Neural progenitor cell (in vitro differentiated cells): ENCODE results near the gene PALB2. TPM values are rescaled to one million over a fixed set of nuclear protein-coding genes. Genes with fewer than 3 reads are reported as not detected.

Experiments used
- DNase-seq: peaks from one replicate; pipeline ENCODE4 v3.0.0-alpha.2; 2016; ENCODE audit warnings: low spot score
- H2AFZ ChIP-seq: fragments of 200-600 bp; sonication (generic); replicated peaks from 2 replicates; pipeline ENCODE4 v1.6.1; 2016; ENCODE audit warnings: antibody characterized with exemption
- H3F3A ChIP-seq: fragments of 200-600 bp; sonication (generic); 2 replicates; pipeline ENCODE4 v1.6.1; 2016; ENCODE audit warnings: antibody characterized with exemption, low read depth
- H3K27ac ChIP-seq: fragments of 200-600 bp; sonication (generic); 2 replicates; pipeline ENCODE4 v1.5.1; 2016; ENCODE audit warnings: mild to moderate bottlenecking
- H3K27me3 ChIP-seq: fragments of 200-600 bp; sonication (generic); 2 replicates; pipeline ENCODE4 v1.6.1; 2016; ENCODE audit warnings: mild to moderate bottlenecking, moderate library complexity
- H3K36me3 ChIP-seq: fragments of 200-600 bp; sonication (generic); 2 replicates; pipeline ENCODE4 v1.5.1; 2016
- H3K4me1 ChIP-seq: fragments of 200-600 bp; sonication (generic); 2 replicates; pipeline ENCODE4 v1.6.1; 2016; ENCODE audit warnings: mixed run types
- H3K4me2 ChIP-seq: fragments of 200-600 bp; sonication (generic); 2 replicates; pipeline ENCODE4 v1.6.1; 2016
- H3K4me3 ChIP-seq: fragments of 200-600 bp; sonication (generic); 2 replicates; pipeline ENCODE4 v1.5.1; 2016
- H3K79me2 ChIP-seq: fragments of 200-600 bp; sonication (generic); 2 replicates; pipeline ENCODE4 v1.6.1; 2016; ENCODE audit warnings: low read depth
- H3K9ac ChIP-seq: fragments of 200-600 bp; sonication (generic); 2 replicates; pipeline ENCODE4 v1.6.1; 2016
- H3K9me3 ChIP-seq: fragments of 200-600 bp; sonication (generic); 2 replicates; pipeline ENCODE4 v1.5.1; 2016; ENCODE audit warnings: low read depth
- H4K20me1 ChIP-seq: fragments of 200-600 bp; sonication (generic); 2 replicates; pipeline ENCODE4 v1.6.1; 2016; ENCODE audit warnings: low read depth
- H3K27ac Mint-ChIP-seq: 3 replicates; pipeline ENCODE4 v1.8.0; 2021; ENCODE audit warnings: mixed read lengths
- H3K27me3 Mint-ChIP-seq: 2 replicates; pipeline ENCODE4 v1.8.0; 2022; ENCODE audit warnings: low read depth, mild to moderate bottlenecking, inconsistent platforms, moderate library complexity, mixed read lengths; ENCODE audit not compliant: insufficient read depth
- H3K36me3 Mint-ChIP-seq: 3 replicates; pipeline ENCODE4 v1.8.0; 2021; ENCODE audit warnings: mixed read lengths
- H3K4me1 Mint-ChIP-seq: 3 replicates; pipeline ENCODE4 v1.8.0; 2021; ENCODE audit warnings: mixed read lengths
- H3K4me3 Mint-ChIP-seq: 3 replicates; pipeline ENCODE4 v1.8.0; 2021; ENCODE audit warnings: mild to moderate bottlenecking, moderate library complexity, mixed read lengths
- H3K9me3 Mint-ChIP-seq: 3 replicates; pipeline ENCODE4 v1.8.0; 2020; ENCODE audit warnings: mixed read lengths
- EZH2 ChIP-seq: fragments of 200-600 bp; sonication (generic); IDR thresholded peaks from 2 replicates; pipeline ENCODE4 v1.6.1; 2017; ENCODE audit warnings: antibody characterized with exemption, mild to moderate bottlenecking, moderate library complexity
- EZH2phosphoT487 ChIP-seq: fragments of 200-600 bp; sonication (generic); IDR thresholded peaks from 2 replicates; pipeline ENCODE4 v1.6.1; 2017; ENCODE audit warnings: antibody characterized with exemption
- total RNA-seq: library from RNA; depleted of rRNA; stranded (reverse); fragments of >200 nt; gene quantifications from 2 replicates; pipeline ENCODE4 v1.2.3, GENCODE V29; 2015; ENCODE audit warnings: low replicate concordance
- TF ChIP-seq, protein P1 (sequence below): fragments of 200-600 bp; sonication (generic); IDR thresholded peaks from 2 replicates; pipeline ENCODE4 v1.5.1; 2017; ENCODE audit warnings: antibody characterized with exemption, mild to moderate bottlenecking

Gene PALB2
- total RNA-seq, 1 donor from 2014 or later: 23.3 TPM

- Histone ChIP-seq H3K27ac (no peak overlapping the region), H4K20me1 (no peaks in the 10 kb centered on the region), H3K4me2 (peak overlapping the region; percentile 77), H3K36me3 (no peaks in the 10 kb centered on the region), H3K27me3 (no peaks in the 10 kb centered on the region), H3K9ac (peak overlapping the region; percentile 65), H2AFZ (no peak overlapping the region), H3F3A (peaks cover 5% of the 10 kb centered on the region), H3K79me2 (peaks cover 64% of the 10 kb centered on the region), H3K9me3 (no peaks in the 10 kb centered on the region), H3K4me3 (peak overlapping the region; percentile 69), H3K4me1 (no peaks in the 10 kb centered on the region)
- H3K4me1 Mint-ChIP-seq: peaks cover 15% of the 10 kb centered on the region
- H3K36me3 Mint-ChIP-seq: peaks cover 20% of the 10 kb centered on the region
- H3K27ac Mint-ChIP-seq: peak overlapping the region; percentile 63
- peak overlapping the region; percentile 99 for H3K4me3 Mint-ChIP-seq
- no peak for DNase-seq
- TF ChIP-seq EZH2phosphoT487: no peak
- TF ChIP-seq, protein P1, sequence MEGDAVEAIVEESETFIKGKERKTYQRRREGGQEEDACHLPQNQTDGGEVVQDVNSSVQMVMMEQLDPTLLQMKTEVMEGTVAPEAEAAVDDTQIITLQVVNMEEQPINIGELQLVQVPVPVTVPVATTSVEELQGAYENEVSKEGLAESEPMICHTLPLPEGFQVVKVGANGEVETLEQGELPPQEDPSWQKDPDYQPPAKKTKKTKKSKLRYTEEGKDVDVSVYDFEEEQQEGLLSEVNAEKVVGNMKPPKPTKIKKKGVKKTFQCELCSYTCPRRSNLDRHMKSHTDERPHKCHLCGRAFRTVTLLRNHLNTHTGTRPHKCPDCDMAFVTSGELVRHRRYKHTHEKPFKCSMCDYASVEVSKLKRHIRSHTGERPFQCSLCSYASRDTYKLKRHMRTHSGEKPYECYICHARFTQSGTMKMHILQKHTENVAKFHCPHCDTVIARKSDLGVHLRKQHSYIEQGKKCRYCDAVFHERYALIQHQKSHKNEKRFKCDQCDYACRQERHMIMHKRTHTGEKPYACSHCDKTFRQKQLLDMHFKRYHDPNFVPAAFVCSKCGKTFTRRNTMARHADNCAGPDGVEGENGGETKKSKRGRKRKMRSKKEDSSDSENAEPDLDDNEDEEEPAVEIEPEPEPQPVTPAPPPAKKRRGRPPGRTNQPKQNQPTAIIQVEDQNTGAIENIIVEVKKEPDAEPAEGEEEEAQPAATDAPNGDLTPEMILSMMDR: no peak
- no peak for TF ChIP-seq EZH2
- peaks cover 4% of the 10 kb centered on the region for H3K27me3 Mint-ChIP-seq
- no peaks in the 10 kb centered on the region for H3K9me3 Mint-ChIP-seq
Measured at GRCh38 chr16:23642246-23642774, 1.2 kb upstream of the PALB2 start.

DNA sequence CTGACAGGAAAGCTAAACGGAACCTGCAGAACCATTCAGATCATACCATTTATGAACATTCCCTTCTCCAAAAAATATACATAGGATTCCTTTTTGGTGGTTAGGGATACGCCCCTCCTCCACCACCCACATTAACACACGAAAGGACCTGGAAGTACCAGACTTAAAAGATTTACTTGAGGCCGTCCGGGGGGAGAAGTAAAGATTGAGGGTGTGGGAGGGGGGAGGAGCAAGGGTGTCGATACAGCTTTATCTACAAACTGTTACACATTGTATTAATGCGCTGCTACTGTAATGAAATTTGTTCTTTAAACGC is 537 bp downstream of the PALB2 start:
- Histone ChIP-seq H3K9me3 (no peaks in the 10 kb centered on the region), H3K36me3 (no peaks in the 10 kb centered on the region), H3K27ac (no peak overlapping the region), H3K4me1 (no peaks in the 10 kb centered on the region), H3K4me3 (peak overlapping the region; percentile 69), H4K20me1 (no peaks in the 10 kb centered on the region), H3F3A (peaks cover 5% of the 10 kb centered on the region), H2AFZ (peak overlapping the region; percentile 23), H3K27me3 (no peaks in the 10 kb centered on the region), H3K9ac (peak overlapping the region; percentile 65), H3K79me2 (peaks cover 46% of the 10 kb centered on the region), H3K4me2 (peak overlapping the region; percentile 73)
- Mint-ChIP-seq H3K36me3 (peaks cover 13% of the 10 kb centered on the region), H3K9me3 (no peaks in the 10 kb centered on the region), H3K27ac (peak overlapping the region; percentile 93), H3K4me1 (peaks cover 15% of the 10 kb centered on the region), H3K27me3 (peaks cover 4% of the 10 kb centered on the region), H3K4me3 (peak overlapping the region; percentile 99)
- TF ChIP-seq EZH2 (no peak), EZH2phosphoT487 (no peak)
- TF ChIP-seq, protein P1: no peak
- no peak for DNase-seq

DNA sequence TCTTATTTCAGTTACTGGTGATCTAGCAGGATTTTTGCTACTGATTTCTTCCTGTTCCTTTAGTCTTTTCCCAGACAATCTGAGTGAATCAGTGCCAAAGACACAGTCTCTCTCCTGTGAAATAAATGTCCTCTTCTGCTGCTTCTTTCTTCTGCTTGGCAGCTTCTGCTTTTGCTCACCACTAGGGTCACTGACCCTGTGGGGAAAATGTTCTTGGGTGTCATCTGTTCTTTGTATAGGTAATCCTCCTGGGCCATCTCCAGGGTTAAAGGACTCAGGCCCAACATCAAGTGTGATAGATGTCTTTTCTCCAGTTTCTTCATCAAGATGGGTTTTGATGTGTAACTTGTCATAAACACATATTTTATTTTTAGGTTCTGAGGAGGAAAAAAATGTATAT is 5.2 kb downstream of the PALB2 start:
- no peaks in the 10 kb centered on the region for H3K36me3 ChIP-seq
- H3K36me3 Mint-ChIP-seq: peaks cover 18% of the 10 kb centered on the region
- no peaks in the 10 kb centered on the region for H3K9me3 ChIP-seq
- H3K4me1 ChIP-seq: no peaks in the 10 kb centered on the region
- no peak overlapping the region for H3K4me3 Mint-ChIP-seq
- H3K9me3 Mint-ChIP-seq: no peaks in the 10 kb centered on the region
- no peak overlapping the region for H3K4me2 ChIP-seq
- H3K9ac ChIP-seq: no peak overlapping the region
- no peak for DNase-seq
- H3K27ac ChIP-seq: no peak overlapping the region
- no peak overlapping the region for H3K27ac Mint-ChIP-seq
- H4K20me1 ChIP-seq: no peaks in the 10 kb centered on the region
- H3K4me3 ChIP-seq: no peak overlapping the region
- TF ChIP-seq EZH2: no peak
- TF ChIP-seq EZH2phosphoT487: no peak
- TF ChIP-seq, protein P1: no peak
- peaks cover 10% of the 10 kb centered on the region for H3K4me1 Mint-ChIP-seq
- H3K27me3 Mint-ChIP-seq: no peaks in the 10 kb centered on the region
- H3K27me3 ChIP-seq: no peaks in the 10 kb centered on the region
- H3K79me2 ChIP-seq: peaks cover 22% of the 10 kb centered on the region
- H3F3A ChIP-seq: no peaks in the 10 kb centered on the region
- no peak overlapping the region for H2AFZ ChIP-seq
